ENCODE data around the gene WDR88.
A peak's percentile ranks its signal among the peaks of the same experiment; 100 is the strongest.

Gene WDR88

GRCh38 chr19:33174186-33174585 lies 42.3 kb downstream of the WDR88 start:
- no peak for DNase-seq (ENCODE audit: low read depth in 1 of 2, low spot score in 1 of 2)
- Histone ChIP-seq H3K27me3 (ENCODE audit: insufficient read depth, poor library complexity, severe bottlenecking) (no peaks in the 10 kb centered on the region), H3K27ac (replicated peaks) (no peak overlapping the region), H3K4me3 (replicated peaks; ENCODE audit: insufficient read depth, low read length) (no peak overlapping the region)
- TF ChIP-seq, protein P1, sequence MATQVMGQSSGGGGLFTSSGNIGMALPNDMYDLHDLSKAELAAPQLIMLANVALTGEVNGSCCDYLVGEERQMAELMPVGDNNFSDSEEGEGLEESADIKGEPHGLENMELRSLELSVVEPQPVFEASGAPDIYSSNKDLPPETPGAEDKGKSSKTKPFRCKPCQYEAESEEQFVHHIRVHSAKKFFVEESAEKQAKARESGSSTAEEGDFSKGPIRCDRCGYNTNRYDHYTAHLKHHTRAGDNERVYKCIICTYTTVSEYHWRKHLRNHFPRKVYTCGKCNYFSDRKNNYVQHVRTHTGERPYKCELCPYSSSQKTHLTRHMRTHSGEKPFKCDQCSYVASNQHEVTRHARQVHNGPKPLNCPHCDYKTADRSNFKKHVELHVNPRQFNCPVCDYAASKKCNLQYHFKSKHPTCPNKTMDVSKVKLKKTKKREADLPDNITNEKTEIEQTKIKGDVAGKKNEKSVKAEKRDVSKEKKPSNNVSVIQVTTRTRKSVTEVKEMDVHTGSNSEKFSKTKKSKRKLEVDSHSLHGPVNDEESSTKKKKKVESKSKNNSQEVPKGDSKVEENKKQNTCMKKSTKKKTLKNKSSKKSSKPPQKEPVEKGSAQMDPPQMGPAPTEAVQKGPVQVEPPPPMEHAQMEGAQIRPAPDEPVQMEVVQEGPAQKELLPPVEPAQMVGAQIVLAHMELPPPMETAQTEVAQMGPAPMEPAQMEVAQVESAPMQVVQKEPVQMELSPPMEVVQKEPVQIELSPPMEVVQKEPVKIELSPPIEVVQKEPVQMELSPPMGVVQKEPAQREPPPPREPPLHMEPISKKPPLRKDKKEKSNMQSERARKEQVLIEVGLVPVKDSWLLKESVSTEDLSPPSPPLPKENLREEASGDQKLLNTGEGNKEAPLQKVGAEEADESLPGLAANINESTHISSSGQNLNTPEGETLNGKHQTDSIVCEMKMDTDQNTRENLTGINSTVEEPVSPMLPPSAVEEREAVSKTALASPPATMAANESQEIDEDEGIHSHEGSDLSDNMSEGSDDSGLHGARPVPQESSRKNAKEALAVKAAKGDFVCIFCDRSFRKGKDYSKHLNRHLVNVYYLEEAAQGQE (IDR thresholded peaks at IDR 0.05; ENCODE audit: insufficient replicate concordance, low read depth): no peak
- TF ChIP-seq SPI1 (IDR thresholded peaks at IDR 0.05; ENCODE audit: borderline replicate concordance, low read depth) (no peak), POLR2AphosphoS5 (IDR thresholded peaks at IDR 0.05; ENCODE audit: low read depth) (no peak), CTCF (IDR thresholded peaks at IDR 0.05; ENCODE audit: insufficient read depth, low read length) (no peak), GABPA (IDR thresholded peaks at IDR 0.05; ENCODE audit: low read depth) (no peak)

- peak overlapping the region; percentile 61 for H3K4me3 ChIP-seq (replicated peaks; ENCODE audit: insufficient read depth, low read length)
Measured at GRCh38 chr19:33175156-33175782, 43.4 kb downstream of the WDR88 start.

More at GRCh38 chr19:33175156-33175782, 43.4 kb downstream of the WDR88 start:
- Histone ChIP-seq H3K27ac (replicated peaks) (peak overlapping the region; percentile 92; the same call in 1 of the 2 replicates), H3K27me3 (ENCODE audit: insufficient read depth, poor library complexity, severe bottlenecking) (no peaks in the 10 kb centered on the region)
- TF ChIP-seq, protein P1 (IDR thresholded peaks at IDR 0.05; ENCODE audit: insufficient replicate concordance, low read depth): no peak
- TF ChIP-seq GABPA (IDR thresholded peaks at IDR 0.05; ENCODE audit: low read depth): no peak
- TF ChIP-seq CTCF (IDR thresholded peaks at IDR 0.05; ENCODE audit: insufficient read depth, low read length): no peak
- TF ChIP-seq POLR2AphosphoS5 (IDR thresholded peaks at IDR 0.05; ENCODE audit: low read depth): no peak
- TF ChIP-seq SPI1 (IDR thresholded peaks at IDR 0.05; ENCODE audit: borderline replicate concordance, low read depth): no peak
- DNase-seq (ENCODE audit: low read depth in 1 of 2, low spot score in 1 of 2): no peak
